ENCODE data around the gene TIMM8B.

- no peak for TF ChIP-seq REST (IDR thresholded peaks at IDR 0.05; ENCODE audit: low read depth, low read length)
- TF ChIP-seq CTCF (IDR thresholded peaks at IDR 0.05 in 2 of 3, conservative IDR thresholded peaks at IDR 0.05 in 1 of 3; ENCODE audit: control insufficient read depth in 2 of 3, extremely low read depth in 1 of 3, insufficient read depth in 1 of 3, low read depth in 3 of 3, low read length in 3 of 3), result no peak
- no peak for TF ChIP-seq POLR2A (IDR thresholded peaks at IDR 0.05; ENCODE audit: low read depth, low read length)
- TF ChIP-seq SREBF2 (IDR thresholded peaks at IDR 0.05; ENCODE audit: low read length), result no peak
- TF ChIP-seq EZH2 (IDR thresholded peaks at IDR 0.05; ENCODE audit: borderline replicate concordance, control insufficient read depth, low read depth, low read length), result no peak
- no peak for TF ChIP-seq RAD51 (IDR thresholded peaks at IDR 0.05)
- peak; percentile 27 for TF ChIP-seq JUNB (IDR thresholded peaks at IDR 0.05)
- TF ChIP-seq TAF1 (IDR thresholded peaks at IDR 0.05; ENCODE audit: borderline replicate concordance, low read depth, low read length), result no peak
- no peak for TF ChIP-seq PBX3 (IDR thresholded peaks at IDR 0.05; ENCODE audit: insufficient replicate concordance, low read depth, low read length)
- no peak for TF ChIP-seq KDM1A (IDR thresholded peaks at IDR 0.05; ENCODE audit: borderline replicate concordance)
- no peak for TF ChIP-seq MAX (IDR thresholded peaks at IDR 0.05; ENCODE audit: low read depth, low read length)
- no peak for TF ChIP-seq PRDM15 (CRISPR knock-in tag; IDR thresholded peaks at IDR 0.05)
Measured at GRCh38 chr11:112050721-112051120, 35.8 kb downstream of the TIMM8B start.
